DOHH2 (cell line): ENCODE measurements around the gene ATIC.

Source experiments
- CTCF ChIP-seq: fragments of 200-600 bp; sonication (generic); IDR thresholded peaks from one replicate; pipeline ENCODE4 v1.5.1; 2014; ENCODE audit warnings: antibody characterized with exemption, mild to moderate bottlenecking, low read depth, low read length; ENCODE audit not compliant: poor library complexity, severe bottlenecking
- EZH2phosphoT487 ChIP-seq: fragments of 200-600 bp; sonication (generic); IDR thresholded peaks from 2 replicates; pipeline ENCODE4 v1.6.1; 2017; ENCODE audit warnings: borderline replicate concordance, mild to moderate bottlenecking, antibody characterized with exemption, low read length, moderate library complexity, mixed read lengths

- TF ChIP-seq CTCF: no peak
- no peak for TF ChIP-seq EZH2phosphoT487
Observed at GRCh38 chr2:215380699-215381098, 68.8 kb downstream of the ATIC start.
